Body of pancreas (tissue), 4 donors: Measurements from ENCODE around the gene ZIC4.

Experiments used
- POLR2A ChIP-seq, 3 donors: fragments of 450-650 bp; IDR thresholded peaks; one replicate each; pipeline ENCODE4 v1.6.1; 2016; ENCODE audit warnings: antibody characterized with exemption in 3 of 3, mild to moderate bottlenecking in 2 of 3
- TF ChIP-seq, protein P1 (sequence below), 7 experiments: fragments of 450-650 bp in 4 of 7; fragments of 200-600 bp in 3 of 7; sonication (generic) in 3 of 7; IDR thresholded peaks; one replicate each; pipeline ENCODE4 v1.5.1; 2016 to 2019; ENCODE audit warnings: antibody characterized with exemption in 7 of 7

DNA sequence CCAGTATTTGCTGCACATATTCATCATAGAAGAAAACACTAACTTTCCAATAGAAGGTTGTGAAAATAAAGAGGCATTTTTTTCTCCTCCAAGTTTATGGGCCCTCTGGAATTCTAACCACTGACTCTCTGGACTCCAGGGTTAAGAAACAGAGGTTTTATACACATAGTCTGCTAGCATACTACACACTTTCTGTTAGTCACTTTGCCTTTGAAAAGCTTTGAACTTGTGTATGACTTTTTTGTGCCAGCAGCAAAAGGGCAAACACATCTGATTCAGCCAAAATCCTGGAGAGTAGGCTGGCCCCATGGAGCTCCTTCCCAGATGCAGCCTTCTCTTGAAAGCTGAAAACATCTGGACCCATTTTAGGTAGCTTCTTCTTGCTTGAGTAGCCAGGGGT lies 6.2 kb downstream of the ZIC4 start:
- TF ChIP-seq, protein P1, sequence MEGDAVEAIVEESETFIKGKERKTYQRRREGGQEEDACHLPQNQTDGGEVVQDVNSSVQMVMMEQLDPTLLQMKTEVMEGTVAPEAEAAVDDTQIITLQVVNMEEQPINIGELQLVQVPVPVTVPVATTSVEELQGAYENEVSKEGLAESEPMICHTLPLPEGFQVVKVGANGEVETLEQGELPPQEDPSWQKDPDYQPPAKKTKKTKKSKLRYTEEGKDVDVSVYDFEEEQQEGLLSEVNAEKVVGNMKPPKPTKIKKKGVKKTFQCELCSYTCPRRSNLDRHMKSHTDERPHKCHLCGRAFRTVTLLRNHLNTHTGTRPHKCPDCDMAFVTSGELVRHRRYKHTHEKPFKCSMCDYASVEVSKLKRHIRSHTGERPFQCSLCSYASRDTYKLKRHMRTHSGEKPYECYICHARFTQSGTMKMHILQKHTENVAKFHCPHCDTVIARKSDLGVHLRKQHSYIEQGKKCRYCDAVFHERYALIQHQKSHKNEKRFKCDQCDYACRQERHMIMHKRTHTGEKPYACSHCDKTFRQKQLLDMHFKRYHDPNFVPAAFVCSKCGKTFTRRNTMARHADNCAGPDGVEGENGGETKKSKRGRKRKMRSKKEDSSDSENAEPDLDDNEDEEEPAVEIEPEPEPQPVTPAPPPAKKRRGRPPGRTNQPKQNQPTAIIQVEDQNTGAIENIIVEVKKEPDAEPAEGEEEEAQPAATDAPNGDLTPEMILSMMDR (IDR thresholded peaks at IDR 0.05), result no peak
- no peak for TF ChIP-seq POLR2A (IDR thresholded peaks at IDR 0.05)
